Fibroblast of lung (primary cell): ENCODE results near the gene APOD. TPM values are rescaled to one million over a fixed set of nuclear protein-coding genes. Genes with fewer than 3 reads are reported as not detected.

ENCODE experiments used
- DNase-seq, 2 donors: peaks; one replicate each; pipeline versions ENCODE4 v3.0.0 to v3.0.0-alpha.2; 2010; ENCODE audit warnings: low read depth in 2 of 2
- H2AFZ ChIP-seq: 2 replicates; pipeline ENCODE4 v1.5.1; 2012; ENCODE audit warnings: low read length, control low read depth, inconsistent platforms
- H3K27ac ChIP-seq: 2 replicates; pipeline ENCODE4 v1.5.1; 2011; ENCODE audit warnings: low read length, control low read depth; ENCODE audit not compliant: insufficient read depth
- H3K27me3 ChIP-seq: 2 replicates; pipeline ENCODE4 v1.5.1; 2011; ENCODE audit warnings: mild to moderate bottlenecking, low read length; ENCODE audit not compliant: control insufficient read depth, insufficient read depth
- H3K36me3 ChIP-seq: 2 replicates; pipeline ENCODE4 v1.5.1; 2011; ENCODE audit warnings: low read length; ENCODE audit not compliant: control insufficient read depth, insufficient read depth
- H3K4me1 ChIP-seq: 2 replicates; pipeline ENCODE4 v1.5.1; 2011; ENCODE audit warnings: low read length; ENCODE audit not compliant: control insufficient read depth, insufficient read depth; ENCODE audit errors: extremely low read depth
- H3K4me2 ChIP-seq: 2 replicates; pipeline ENCODE4 v1.5.1; 2011; ENCODE audit warnings: low read length, control low read depth; ENCODE audit not compliant: insufficient read depth; ENCODE audit errors: extremely low read depth
- H3K4me3 ChIP-seq, 4 experiments: fragments of 200-600 bp in 1 of 4; sonication (generic) in 1 of 4; replicated peaks in 1 of 4; 2 replicates each; pipeline ENCODE4 v1.5.1; 2011 to 2016; ENCODE audit warnings: low read length in 4 of 4, low read depth in 3 of 4, mild to moderate bottlenecking in 3 of 4, control low read depth in 2 of 4, inconsistent platforms in 1 of 4, mixed read lengths in 1 of 4; ENCODE audit not compliant: insufficient read depth in 1 of 4; ENCODE audit errors: control extremely low read depth in 1 of 4
- H3K79me2 ChIP-seq: 2 replicates; pipeline ENCODE4 v1.5.1; 2012; ENCODE audit warnings: mild to moderate bottlenecking, low read length, inconsistent platforms; ENCODE audit not compliant: control insufficient read depth, insufficient read depth
- H3K9ac ChIP-seq: 2 replicates; pipeline ENCODE4 v1.5.1; 2011; ENCODE audit warnings: mild to moderate bottlenecking, low read length, control low read depth; ENCODE audit not compliant: insufficient read depth
- H3K9me3 ChIP-seq: 2 replicates; pipeline ENCODE4 v1.5.1; 2012; ENCODE audit warnings: low read depth, low read length; ENCODE audit not compliant: control insufficient read depth, insufficient read depth
- H4K20me1 ChIP-seq: 2 replicates; pipeline ENCODE4 v1.5.1; 2011; ENCODE audit warnings: low read length; ENCODE audit not compliant: control insufficient read depth, insufficient read depth; ENCODE audit errors: extremely low read depth
- CTCF ChIP-seq, 2 donors: IDR thresholded peaks in 1 of 2; conservative IDR thresholded peaks in 1 of 2; 1 replicate in 1 of 2; 2 replicates in 1 of 2; pipeline ENCODE4 v1.5.1; 2011 to 2012; ENCODE audit warnings: low read length in 2 of 2, control low read depth in 1 of 2, inconsistent platforms in 1 of 2, low read depth in 1 of 2, mild to moderate bottlenecking in 1 of 2
- EZH2 ChIP-seq: IDR thresholded peaks from 2 replicates; pipeline ENCODE4 v1.5.1; 2012; ENCODE audit warnings: low read length, control low read depth, mild to moderate bottlenecking; ENCODE audit errors: missing control alignments
- polyA plus RNA-seq, 2 donors: library from polyadenylated mRNA; depleted of rRNA in 1 of 2; stranded (reverse) in 1 of 2; unstranded in 1 of 2; fragments of >200 nt; gene quantifications; 2 replicates each; pipeline ENCODE4 v1.2.1, GENCODE V29; 2011 to 2012; ENCODE audit warnings: missing spikeins in 1 of 2
- total RNA-seq: library from RNA; depleted of rRNA; stranded (reverse); fragments of >200 nt; gene quantifications from 2 replicates; pipeline ENCODE4 v1.2.1, GENCODE V29; 2014

Gene APOD
- total and polyA plus RNA-seq, 2 donors (not counting 1 experiment from before 2014, with no cell fraction given) = 1.9 to 3.6 TPM

- TF ChIP-seq CTCF (conservative IDR thresholded peaks at IDR 0.05 in 1 of 2, IDR thresholded peaks at IDR 0.05 in 1 of 2; ENCODE audit: low read depth in 1 of 2, low read length in 2 of 2) (no peak), EZH2 (no peak)
- no peak overlapping the region for H3K4me2 ChIP-seq
- no peak overlapping the region for H3K27ac ChIP-seq
- H3K4me1 ChIP-seq = no peaks in the 10 kb centered on the region
- H3K27me3 ChIP-seq = no peaks in the 10 kb centered on the region
- H3K9ac ChIP-seq = no peak overlapping the region
- H3K79me2 ChIP-seq = no peaks in the 10 kb centered on the region
- no peak overlapping the region for H3K4me3 ChIP-seq
- no peaks in the 10 kb centered on the region for H3K36me3 ChIP-seq
- H4K20me1 ChIP-seq = no peaks in the 10 kb centered on the region
- H2AFZ ChIP-seq = no peak overlapping the region
- no peak for DNase-seq
- no peaks in the 10 kb centered on the region for H3K9me3 ChIP-seq
These were observed 9.0 kb downstream of the APOD start for GRCh38 chr3:195574497-195575304.

- Histone ChIP-seq H3K27me3 (no peaks in the 10 kb centered on the region), H3K27ac (no peak overlapping the region), H3K79me2 (no peaks in the 10 kb centered on the region), H3K4me3 (no peak overlapping the region), H3K4me1 (no peaks in the 10 kb centered on the region), H3K9ac (no peak overlapping the region), H4K20me1 (no peaks in the 10 kb centered on the region), H3K36me3 (no peaks in the 10 kb centered on the region), H2AFZ (no peak overlapping the region), H3K4me2 (no peak overlapping the region), H3K9me3 (no peaks in the 10 kb centered on the region)
- DNase-seq = no peak
- TF ChIP-seq EZH2 (no peak), CTCF (conservative IDR thresholded peaks at IDR 0.05 in 1 of 2, IDR thresholded peaks at IDR 0.05 in 1 of 2; ENCODE audit: low read depth in 1 of 2, low read length in 2 of 2) (no peak)
These were observed 9.9 kb downstream of the APOD start for GRCh38 chr3:195573611-195574496.

- H3K9me3 ChIP-seq = no peaks in the 10 kb centered on the region
- no peaks in the 10 kb centered on the region for H3K79me2 ChIP-seq
- no peaks in the 10 kb centered on the region for H4K20me1 ChIP-seq
- no peak overlapping the region for H3K27ac ChIP-seq
- no peak for DNase-seq
- H3K9ac ChIP-seq = no peak overlapping the region
- no peaks in the 10 kb centered on the region for H3K4me1 ChIP-seq
- H3K4me2 ChIP-seq = no peak overlapping the region
- no peaks in the 10 kb centered on the region for H3K27me3 ChIP-seq
- H2AFZ ChIP-seq = no peak overlapping the region
- no peak overlapping the region for H3K4me3 ChIP-seq
- TF ChIP-seq EZH2 (no peak), CTCF (conservative IDR thresholded peaks at IDR 0.05 in 1 of 2, IDR thresholded peaks at IDR 0.05 in 1 of 2; ENCODE audit: low read depth in 1 of 2, low read length in 2 of 2) (no peak)
- no peaks in the 10 kb centered on the region for H3K36me3 ChIP-seq
These were observed 12.4 kb downstream of the APOD start for GRCh38 chr3:195571361-195571760.
